Measurements from ENCODE around the gene CHD5. TPM values are rescaled to one million over a fixed set of nuclear protein-coding genes. Genes with fewer than 3 reads are reported as not detected.
"Not testable (repeated sequence)": the region's sequence is repeated elsewhere in the genome, so short reads cannot be mapped to it uniquely, and the experiment has no call there.

The CHD5 gene
- total RNA-seq, 1 donor from 2014 or later, result under 0.01 TPM

- no peak for DNase-seq (ENCODE audit: low read depth in 2 of 2)
These were observed 92.7 kb downstream of the CHD5 start for GRCh38 chr1:6087377-6087772.

GRCh38 chr1:6086762-6087376, 93.3 kb downstream of the CHD5 start:
- no peak for DNase-seq (ENCODE audit: low read depth in 2 of 2)

DNA sequence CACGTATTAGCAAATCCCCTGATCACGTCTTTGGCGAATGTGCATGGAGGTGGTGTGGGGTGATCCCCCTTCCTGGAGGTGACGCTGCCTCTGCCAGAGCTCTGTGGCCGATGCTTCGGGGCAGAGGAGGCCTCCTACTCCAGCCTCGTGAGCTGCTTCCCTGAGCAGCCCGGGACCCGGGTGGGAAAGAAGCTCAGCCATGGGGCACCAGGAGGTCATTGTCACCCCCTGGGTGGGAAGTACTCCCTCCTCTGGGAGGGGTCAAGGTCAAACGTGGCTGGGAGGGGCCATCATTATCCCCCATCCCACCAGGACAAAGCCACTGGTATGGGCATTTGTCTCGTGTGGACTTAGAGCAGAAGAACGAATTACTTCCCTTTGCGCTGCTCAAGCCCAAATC, 93.8 kb downstream of the CHD5 start:
- no peak for DNase-seq (ENCODE audit: low read depth in 2 of 2)

GRCh38 chr1:6085666-6086065, 94.5 kb downstream of the CHD5 start:
- DNase-seq (ENCODE audit: low read depth in 2 of 2), result no peak

DNA sequence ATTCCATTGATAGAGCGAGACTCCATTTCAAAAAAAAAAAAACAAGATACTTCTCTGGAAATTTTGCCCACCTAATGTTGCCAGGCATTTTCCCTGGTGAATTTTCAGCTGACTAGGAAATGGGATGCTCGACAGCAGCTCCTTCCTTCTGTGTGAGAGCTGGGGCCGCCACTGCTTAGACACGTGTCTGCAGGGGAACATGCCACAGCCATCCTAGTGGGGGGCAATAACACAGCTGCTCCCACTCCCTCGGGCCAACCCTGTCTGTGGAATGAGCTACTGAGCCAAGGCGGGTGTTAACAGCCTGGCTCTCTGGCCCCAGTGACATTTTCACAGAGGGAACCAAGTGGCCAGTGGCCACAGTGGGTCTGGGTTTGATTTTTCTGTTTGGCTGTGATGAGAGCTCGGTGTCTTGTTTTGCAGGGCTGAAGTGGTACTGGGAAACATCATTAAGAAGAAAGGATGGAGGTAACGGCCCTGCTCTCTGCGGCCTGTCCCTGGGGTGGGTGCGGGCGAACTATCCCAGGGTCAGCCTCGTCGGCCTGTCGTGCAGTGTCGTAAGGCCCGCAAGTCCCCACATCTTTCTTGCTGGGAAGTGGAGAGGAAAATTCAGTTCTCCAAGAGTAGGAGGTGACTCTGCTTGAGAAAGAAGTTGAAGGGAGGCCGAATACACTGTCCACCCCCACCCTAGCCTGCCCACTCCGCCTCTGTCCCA, 95.2 kb downstream of the CHD5 start:
- no peak for DNase-seq (ENCODE audit: low read depth in 2 of 2)

DNA sequence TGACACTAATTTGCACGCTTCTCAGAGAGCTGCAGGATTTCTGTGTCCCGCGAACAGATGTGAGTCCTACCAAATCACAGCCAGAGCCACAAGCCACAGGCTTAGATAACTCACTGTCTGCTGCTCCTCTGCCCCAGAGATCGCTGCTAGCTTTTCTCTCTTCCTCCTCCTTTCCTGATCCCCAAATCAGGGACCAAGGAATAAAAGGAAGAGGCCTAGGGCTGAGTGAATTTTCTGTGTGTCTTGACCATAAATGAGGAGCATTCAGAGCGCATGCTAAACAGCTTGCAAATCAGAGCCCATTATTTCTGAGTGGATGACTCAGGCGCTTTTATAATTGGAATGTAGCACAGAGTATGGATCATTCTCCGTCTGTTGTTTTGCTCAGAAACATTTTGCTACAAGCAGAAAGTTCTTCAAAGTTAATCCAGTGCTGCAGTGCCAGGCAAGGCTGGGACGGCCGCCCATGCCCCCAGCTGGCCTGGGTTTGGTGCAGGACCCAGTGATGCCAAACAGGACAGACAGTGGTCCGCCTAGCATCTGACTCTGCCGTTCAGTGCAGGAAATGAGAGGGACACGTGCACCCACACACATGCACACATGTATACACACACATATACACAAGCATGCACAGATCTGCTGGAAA, 96.2 kb downstream of the CHD5 start:
- DNase-seq (ENCODE audit: low read depth in 2 of 2), result no peak

DNA sequence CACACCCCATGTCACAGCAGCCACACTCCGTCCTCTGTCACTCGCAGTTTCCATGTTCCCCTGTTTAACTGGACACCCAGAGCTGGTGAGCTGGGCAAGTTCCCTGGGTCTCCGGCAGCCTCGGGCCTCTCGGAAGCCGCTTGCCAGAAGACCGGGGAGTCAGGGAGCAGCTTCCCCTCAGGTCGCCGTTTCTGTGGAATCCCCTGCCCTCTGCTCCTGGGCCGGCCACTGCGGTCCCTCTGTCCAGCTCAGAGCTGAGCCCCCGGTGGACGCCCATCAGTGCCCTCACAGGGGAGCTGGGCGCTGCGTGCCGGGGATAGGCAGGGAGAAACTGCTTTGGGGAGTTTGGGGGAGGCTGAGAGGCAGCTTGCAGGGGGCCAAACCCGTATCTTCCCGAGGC, 96.7 kb downstream of the CHD5 start:
- no peak for DNase-seq (ENCODE audit: low read depth in 2 of 2)

GRCh38 chr1:6082430-6082971, 97.6 kb downstream of the CHD5 start:
- no peak for DNase-seq (ENCODE audit: low read depth in 2 of 2)

GRCh38 chr1:6081901-6082300, 98.2 kb downstream of the CHD5 start:
- no peak for DNase-seq (ENCODE audit: low read depth in 2 of 2)

GRCh38 chr1:6080469-6080868, 99.7 kb downstream of the CHD5 start:
- DNase-seq (ENCODE audit: low read depth in 2 of 2), result peak; percentile 14 to 42

- no peak for DNase-seq (ENCODE audit: low read depth in 2 of 2)
These were observed 102.2 kb downstream of the CHD5 start for GRCh38 chr1:6077919-6078318.

DNA sequence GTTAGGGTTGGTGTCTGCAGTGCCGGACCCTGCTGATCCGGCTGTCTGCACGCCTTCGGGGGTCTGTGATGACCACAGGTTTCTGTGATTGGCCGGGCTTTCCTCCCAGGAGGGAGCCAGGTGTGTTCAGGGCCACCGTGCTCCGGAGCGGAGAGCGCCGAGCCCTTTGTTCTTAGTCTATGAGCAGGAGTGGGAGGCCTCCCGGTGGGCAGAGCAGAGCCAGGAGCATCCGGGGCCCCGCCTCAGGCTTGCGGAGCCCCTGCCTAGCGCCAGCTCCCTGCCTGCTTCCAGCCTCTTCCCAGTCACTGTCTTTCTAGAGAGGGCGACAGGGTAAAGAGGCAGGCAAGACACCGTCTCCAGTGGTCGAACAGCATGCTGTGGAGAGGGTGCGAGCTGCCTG, 102.6 kb downstream of the CHD5 start:
- DNase-seq (ENCODE audit: low read depth in 2 of 2), result no peak

DNA sequence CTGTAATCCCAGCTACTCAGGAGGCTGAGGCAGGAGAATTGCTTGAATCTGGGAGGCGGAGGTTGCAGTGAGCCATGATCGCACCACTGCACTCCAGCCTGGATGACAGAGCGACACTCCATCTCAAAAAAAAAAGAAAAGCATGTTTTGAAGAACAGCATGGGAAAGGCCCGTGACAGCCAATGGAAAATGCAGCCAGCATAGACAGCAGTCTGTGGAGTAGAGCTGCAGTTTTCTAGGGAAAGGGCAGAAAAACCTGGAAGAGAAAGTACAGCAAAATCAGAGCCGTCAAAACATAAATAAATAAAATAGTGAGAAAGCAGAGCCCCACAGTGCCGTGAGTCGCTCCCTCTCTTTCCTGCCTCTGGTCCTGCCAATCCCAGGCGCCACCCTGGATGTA, 103.1 kb downstream of the CHD5 start:
- DNase-seq (ENCODE audit: low read depth in 2 of 2), result not testable (repeated sequence)

DNA sequence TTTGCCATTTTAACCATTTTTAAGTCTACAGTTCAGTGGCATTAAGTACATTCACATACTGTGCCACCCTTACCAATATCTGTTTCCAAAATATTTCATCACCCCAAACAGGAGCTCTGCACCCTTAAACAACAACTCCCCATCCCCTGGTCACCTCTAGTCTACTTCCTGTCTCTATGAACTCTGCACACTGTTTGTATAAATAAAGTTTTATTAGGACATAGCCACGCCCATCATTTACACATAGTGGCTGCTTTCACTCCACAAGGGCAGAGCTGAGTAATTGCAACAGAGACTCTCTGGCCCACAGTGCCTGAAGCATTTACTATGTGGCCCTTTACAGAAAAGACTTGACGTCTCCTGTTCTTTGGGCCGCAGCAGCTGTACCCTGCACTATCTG, 104.4 kb downstream of the CHD5 start:
- no peak for DNase-seq (ENCODE audit: low read depth in 2 of 2)

- DNase-seq (ENCODE audit: low read depth in 2 of 2), result no peak
These were observed 105.8 kb downstream of the CHD5 start for GRCh38 chr1:6074192-6074901.

DNA sequence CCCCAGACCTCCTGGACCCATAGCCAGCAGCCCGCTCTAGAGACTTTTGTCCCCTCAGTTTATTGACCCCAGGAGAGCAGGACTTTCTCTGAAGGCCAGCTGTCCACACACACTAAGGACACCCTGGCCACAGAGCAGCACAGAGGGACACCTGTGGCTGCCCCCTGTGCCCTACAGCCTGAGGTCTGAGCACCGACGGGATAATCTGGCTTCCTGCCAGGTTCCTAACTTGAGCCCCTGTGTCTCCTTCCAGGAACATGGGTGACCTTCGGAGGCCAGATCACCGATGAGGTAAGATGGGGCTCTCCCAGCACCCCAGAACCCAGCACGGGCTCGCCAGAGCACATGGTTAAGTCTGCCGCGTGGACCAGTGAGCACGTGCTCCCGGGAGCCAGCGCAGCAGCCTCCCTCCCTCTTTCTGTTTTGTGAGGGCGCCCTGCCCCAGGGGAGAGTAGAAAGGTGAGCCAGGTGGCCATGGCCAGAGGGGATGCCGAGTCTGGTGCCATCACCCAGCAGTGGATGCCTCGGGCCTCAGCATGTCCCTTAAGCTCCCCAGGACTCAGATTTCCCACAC, 106.6 kb downstream of the CHD5 start:
- DNase-seq (ENCODE audit: low read depth in 2 of 2), result no peak

DNA sequence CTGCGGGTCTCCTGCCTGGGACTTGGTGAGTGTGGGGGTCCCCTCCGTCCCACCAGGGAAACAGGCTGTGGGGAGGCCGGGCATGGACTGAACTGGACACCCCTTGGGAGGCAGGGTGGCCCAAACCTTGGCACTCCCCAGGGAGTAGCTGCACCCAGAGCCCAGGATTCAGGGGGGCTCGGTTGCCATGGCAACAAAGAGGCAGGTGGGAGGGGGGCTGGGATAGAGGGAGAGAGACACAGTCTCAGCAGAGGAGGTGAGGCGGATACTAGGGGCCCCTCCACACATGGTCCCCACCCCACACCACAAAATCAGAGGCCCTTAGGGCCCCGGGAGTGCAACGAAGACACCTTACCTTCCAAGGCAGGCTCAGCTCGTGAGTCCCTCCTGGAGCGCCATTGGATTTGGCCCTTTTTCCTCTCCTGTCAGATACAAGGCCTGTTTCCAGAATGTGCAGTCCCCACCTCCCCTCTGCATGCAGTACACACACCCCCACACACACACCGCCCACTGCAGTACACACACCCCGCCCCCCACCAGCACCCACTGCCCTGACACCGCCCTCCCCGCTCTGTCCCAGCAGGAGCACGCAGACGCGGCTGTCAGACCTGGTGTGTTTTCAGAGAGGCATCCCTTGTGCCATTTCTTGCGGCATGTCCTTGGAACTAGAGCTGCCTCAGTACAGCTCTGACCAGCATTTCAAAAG, 107.2 kb downstream of the CHD5 start:
- no peak for DNase-seq (ENCODE audit: low read depth in 2 of 2)

DNA sequence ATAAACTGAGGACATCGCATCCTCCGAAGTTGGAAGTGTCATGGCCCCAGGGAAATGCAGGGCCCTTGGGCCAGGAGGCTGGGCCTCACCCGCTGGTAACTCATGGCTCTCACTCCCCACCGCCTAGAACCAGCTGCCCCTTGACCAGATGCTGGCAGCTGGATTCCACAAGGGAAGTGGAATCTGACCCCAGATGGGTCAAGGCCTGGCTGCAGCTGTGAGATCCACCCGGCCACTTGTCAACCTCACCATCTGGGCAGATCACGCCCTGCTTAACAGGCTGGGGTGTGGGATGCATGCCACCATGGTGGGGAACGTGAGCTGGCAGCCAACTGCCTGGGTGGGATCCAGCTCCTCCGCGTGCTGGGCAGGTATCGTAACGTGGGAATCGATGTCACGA, 108.9 kb downstream of the CHD5 start:
- no peak for DNase-seq (ENCODE audit: low read depth in 2 of 2)

DNA sequence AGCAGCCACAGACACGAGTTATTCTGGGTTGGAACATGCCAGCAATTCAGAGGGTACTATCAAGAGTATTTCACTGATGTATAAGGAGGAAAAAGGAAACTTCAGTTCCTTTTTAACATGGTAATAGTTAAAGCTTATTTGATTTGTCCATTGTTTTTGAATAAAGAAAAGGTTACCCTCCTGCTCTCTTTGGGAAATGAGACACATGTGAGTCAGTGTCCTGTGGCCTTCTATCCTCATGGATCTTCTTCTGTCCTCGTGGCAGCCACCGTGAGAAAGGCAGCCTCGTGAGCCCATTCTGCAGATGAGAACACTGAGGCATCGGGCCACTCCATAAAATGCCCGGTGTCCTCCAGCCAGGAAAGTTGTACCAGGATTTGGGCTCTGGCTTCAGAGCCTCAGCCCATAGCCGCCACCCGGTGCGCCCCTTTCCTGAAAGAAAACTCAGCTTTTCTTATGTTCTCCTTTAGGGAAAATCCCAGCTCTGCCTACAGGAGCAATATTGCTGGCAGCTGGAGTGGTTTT, 109.6 kb downstream of the CHD5 start:
- DNase-seq (ENCODE audit: low read depth in 2 of 2), result peak in 1 of 2 donors; percentile 35

GRCh38 chr1:6069573-6069972, 110.5 kb downstream of the CHD5 start:
- DNase-seq (ENCODE audit: low read depth in 2 of 2), result no peak

DNA sequence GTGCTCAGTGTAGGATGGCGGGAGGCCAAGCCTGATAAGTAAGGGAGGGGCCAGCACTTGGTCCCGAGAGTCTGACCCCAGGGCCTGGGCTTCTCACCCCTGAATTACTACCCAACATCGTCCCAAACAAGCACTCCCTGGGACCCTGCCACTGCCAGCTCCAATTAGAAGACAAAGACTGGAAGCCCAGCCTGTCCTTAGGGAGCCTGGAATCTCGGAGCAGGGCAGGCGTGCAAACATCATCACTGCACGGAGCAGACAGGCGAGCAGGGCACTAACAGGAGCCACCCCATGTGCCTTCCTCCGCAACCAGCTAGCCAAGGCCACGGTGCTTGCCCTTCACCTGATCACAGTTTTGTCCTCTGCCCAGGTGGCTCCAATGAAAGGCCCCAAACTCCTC, 111.2 kb downstream of the CHD5 start:
- no peak for DNase-seq (ENCODE audit: low read depth in 2 of 2)

All from dermis microvascular lymphatic vessel endothelial cell (primary cell).